ENCODE results near the gene DERA.
A peak's percentile ranks its signal among the peaks of the same experiment; 100 is the strongest.
"Not testable (repeated sequence)": the region's sequence is repeated elsewhere in the genome, so short reads cannot be mapped to it uniquely, and the experiment has no call there.

The DERA gene

DNA sequence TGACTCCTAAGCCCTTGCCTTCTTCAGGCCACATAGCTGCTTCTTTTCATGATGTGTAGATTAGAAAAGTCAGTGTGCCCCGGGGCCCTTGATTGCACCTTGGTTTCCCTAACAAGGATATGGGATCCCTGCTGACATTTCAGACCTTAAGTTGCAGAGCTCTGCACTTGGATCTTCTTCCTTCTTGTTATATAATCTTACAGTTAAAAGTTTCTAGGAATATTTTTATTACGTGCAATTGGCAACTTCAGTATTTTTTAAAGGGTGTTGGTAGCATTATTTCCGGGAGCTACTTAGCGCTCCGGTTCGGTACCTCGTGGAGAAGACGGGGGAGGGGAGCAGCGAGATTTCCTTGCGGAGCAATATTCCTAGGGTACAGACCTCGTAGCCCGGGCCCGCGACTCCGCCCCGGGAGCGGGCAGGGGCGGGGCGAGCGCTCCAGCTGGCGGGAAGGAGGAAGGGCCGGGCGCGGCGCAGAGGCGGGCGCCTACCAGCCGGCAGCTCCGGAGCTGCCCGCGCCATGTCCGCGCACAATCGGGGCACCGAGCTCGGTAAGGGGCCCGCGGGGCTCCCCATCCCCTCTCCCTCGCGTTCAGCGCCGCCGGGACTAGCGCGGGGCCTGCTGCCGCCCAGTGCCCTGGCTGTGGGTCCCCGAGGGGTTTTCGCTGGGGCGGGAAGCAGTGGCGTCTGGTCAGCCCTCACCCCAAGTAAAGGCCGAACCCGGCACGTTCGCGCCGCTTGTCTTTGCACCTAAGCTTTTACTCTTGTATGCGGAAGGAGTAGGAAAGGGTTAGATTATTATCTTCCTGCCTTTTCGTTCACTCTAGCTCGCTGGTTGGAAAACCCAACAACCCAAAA lies at the start of gene DERA:
TSS of gene DERA (plus strand) at position 469 of the 858 bp plus-strand sequence. CDS start at position 521, 52 bp downstream.
- no peak for FAIRE-seq
- DNase-seq (ENCODE audit: insufficient read length, low spot score), result peak; percentile 53

- DNase-seq (ENCODE audit: insufficient read length, low spot score) (no peak), FAIRE-seq (no peak)
Observed at GRCh38 chr12:15861404-15861803, 49.7 kb upstream of the DERA start.

DNA sequence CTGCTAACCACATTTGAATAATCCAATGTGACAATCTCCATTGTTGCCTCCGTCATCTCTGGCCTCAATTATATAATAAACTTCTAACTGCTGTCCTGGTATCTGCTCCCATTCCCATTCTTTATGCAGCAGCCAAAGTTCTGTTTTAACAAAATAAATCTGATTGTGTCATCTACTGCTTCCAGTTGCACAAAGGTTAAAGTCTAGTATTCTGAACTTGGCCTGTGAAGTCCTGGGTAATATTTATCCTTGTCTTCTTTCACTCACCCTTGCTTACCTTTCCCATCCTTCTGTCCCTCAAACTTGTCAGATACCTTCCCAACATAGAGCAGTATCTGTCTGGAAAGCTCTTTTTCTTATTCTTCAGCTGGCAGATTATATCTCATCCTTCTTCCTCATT lies 48.3 kb upstream of the DERA start:
- DNase-seq (ENCODE audit: insufficient read length, low spot score) (no peak), FAIRE-seq (no peak)

DNA sequence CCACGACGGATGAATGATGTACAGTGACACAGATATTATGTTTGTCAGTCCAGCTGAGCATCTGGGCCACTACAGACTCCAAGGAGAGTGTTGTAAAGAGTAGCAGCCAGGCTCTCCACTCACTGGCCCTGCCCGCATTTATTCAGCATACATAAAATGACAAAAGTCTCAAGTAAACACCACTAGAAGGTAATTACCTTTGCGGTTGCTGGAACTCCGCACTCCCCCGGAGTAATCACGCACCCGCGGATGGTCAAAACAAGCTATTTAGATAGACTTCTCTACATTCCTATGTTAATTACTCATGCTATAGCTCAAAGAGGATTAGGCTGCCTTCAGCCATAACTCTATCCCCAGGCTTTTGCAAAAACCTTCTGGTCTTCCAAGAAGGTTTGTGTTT lies 47.8 kb upstream of the DERA start:
- FAIRE-seq, result no peak

GRCh38 chr12:15863984-15864383 lies 47.1 kb upstream of the DERA start:
- DNase-seq (ENCODE audit: insufficient read length, low spot score), result no peak
- FAIRE-seq, result no peak

More for the DNA sequence above, 47.8 kb upstream of the DERA start:
- no peak for DNase-seq (ENCODE audit: insufficient read length, low spot score)

DNA sequence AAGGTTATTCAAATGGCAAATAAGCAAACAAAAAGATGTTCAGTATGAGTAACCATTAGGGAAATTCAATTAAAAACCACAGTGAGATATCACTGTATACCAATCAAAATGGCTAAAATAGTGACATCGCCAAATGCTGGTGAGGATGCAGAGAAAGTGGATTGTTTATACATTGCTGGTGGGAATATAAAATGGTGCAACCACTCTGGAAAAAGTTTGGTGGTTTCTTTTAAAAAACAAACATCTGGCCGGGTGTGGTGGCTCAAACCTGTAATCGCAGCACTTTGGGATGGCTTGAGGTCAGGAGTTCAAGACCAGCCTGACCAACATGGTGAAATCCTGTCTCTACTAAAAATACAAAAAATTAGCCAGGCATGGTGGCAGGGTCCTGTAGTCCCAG lies 42.9 kb upstream of the DERA start:
- FAIRE-seq (no peak), DNase-seq (ENCODE audit: insufficient read length, low spot score) (no peak)

DNA sequence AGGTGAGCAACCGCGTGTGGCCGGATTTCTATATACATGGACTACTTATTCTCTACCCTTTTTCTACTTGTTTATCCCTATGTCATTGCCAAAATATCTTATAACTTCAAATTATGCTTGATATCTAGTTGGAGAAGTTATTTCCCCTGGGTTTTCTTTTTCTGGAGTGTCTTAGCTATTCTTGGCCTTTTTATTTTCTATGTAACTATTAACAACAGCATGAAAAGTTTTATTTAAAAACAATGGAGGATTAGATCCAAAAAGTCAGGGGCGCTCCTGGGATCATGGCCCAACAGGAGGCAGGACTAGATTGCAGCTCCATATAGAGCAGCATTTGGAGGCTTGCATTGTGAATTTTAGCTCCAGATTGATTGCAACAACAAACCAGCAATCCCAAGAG lies 37.6 kb upstream of the DERA start:
- DNase-seq (ENCODE audit: insufficient read length, low spot score) (no peak), FAIRE-seq (no peak)

DNA sequence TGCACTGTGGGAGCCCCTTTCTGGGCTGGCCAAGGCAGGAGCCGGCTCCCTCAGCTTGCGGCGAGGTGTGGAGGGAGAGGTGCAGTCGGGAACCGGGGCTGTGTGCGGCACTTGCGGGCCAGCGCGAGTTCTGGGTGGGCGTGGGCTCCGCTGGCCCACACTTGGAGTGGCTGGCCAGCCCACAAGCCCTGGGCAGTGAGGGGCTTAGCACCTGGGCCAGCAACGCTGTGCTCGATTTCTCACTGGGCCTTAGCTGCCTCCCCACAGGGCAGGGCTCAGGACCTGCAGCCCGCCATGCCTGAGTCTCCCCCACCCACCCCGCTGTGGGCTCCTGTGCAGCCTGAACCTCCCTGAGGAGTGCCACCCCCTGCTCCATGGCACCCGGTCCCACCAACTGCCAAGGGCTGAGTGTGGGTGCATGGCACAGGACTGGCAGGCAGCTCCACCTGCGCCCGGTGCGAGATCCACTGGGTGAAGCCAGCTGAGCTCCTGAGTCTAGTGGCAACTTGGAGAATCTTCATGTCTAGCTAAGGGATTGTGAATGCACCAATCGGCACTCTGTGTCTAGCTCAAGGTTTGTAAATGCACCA lies 36.5 kb upstream of the DERA start:
- FAIRE-seq; DNase-seq (ENCODE audit: insufficient read length, low spot score): not testable (repeated sequence)

GRCh38 chr12:15875863-15876262 lies 35.3 kb upstream of the DERA start:
- FAIRE-seq, result no peak
- no peak for DNase-seq (ENCODE audit: insufficient read length, low spot score)

GRCh38 chr12:15879413-15879812 lies 31.7 kb upstream of the DERA start:
- FAIRE-seq (no peak), DNase-seq (ENCODE audit: insufficient read length, low spot score) (no peak)

DNA sequence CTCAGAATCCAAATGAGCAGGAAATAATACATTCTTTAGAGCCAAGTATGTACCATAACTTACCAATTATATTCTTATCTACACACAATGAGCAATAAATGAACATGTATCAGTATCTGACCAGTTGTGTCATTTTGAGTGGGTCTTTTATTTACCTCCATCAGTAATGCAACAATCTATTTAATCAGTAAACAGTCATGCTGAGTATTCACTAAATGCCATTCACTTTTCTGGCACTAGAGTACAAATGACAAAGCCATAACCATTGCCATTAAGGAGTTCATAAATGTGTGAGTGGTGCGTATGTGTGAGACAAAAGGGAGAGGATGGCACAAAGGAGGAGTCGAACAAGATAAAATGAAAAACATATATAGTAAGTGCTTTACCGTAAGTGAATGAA lies 30.4 kb upstream of the DERA start:
- DNase-seq (ENCODE audit: insufficient read length, low spot score) (no peak), FAIRE-seq (no peak)

GRCh38 chr12:15882118-15882971 lies 28.8 kb upstream of the DERA start, which contains the start of gene STRAP:
Gene STRAP (plus strand): TSS chr12:15882387. CDS start chr12:15882708, 321 bp downstream.
- peak; percentile 74 for DNase-seq (ENCODE audit: insufficient read length, low spot score)
- FAIRE-seq, result peak; percentile 91

GRCh38 chr12:15883536-15883935 lies 27.6 kb upstream of the DERA start:
- no peak for FAIRE-seq

DNA sequence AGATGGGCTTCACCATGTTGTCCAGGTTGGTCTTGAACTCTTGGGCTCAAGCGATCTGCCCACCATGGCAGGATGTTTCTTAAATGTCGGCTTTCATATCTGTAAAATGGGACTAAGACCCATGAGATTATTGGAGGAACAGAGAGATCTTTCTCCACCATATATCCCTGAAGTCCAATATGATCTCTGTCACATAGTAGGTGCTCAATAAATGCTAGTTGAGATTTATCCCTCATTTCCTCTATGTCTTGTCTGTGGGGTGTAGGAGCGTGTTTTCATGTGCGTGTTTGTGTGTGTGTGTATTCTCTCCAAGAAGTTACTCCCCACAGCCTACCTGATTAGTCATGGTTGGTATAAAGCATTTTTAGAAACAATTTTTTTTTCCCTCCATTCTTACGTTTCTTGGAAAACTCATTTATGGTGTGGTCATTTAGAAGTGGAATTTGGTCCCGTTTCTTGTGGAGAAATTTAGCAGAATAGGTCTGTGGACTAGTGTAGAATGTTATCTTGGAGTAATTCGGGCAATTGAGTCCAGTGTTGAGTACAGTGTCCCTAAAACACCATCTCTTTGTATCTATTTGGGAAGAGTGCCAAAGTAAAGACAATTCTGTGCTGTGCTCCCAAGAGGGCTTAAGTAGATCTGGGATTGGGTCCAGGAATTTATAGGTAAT lies 24.6 kb upstream of the DERA start:
- no peak for DNase-seq (ENCODE audit: insufficient read length, low spot score)
- FAIRE-seq, result no peak

More at GRCh38 chr12:15883536-15883935, 27.6 kb upstream of the DERA start:
- DNase-seq (ENCODE audit: insufficient read length, low spot score), result no peak

- FAIRE-seq (no peak), DNase-seq (ENCODE audit: insufficient read length, low spot score) (no peak)
Observed at GRCh38 chr12:15887043-15887817, 23.9 kb upstream of the DERA start.

DNA sequence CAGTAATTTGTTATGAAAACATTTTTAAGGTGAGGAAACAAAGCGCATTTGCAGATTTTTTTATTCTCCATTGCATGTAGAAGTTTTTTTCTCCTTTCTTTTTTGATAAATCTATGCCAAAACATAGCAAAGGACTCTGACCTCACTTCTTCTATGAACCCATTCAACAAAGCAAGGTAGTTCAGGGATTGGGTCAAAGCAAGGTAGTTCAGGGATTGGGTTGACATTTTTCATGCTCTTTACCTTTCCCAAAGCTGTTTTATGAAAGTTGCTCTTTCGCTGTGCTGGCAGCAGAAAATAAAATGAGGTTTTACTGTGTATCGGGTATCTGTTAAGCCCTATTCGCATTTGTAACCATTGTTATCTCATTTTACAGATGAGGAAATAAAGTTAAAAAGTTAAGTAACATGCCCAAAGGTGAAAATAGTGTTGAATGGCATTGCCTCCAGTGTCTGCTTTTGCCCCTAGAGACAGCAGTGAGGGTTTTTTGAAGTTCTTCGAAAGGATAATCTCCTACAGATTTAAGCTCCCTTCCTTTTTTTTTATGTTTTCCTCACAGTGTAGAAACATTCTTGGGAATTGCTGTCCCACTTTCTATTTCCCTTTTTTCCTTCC lies 18.4 kb upstream of the DERA start:
- DNase-seq (ENCODE audit: insufficient read length, low spot score) (no peak), FAIRE-seq (no peak)

DNA sequence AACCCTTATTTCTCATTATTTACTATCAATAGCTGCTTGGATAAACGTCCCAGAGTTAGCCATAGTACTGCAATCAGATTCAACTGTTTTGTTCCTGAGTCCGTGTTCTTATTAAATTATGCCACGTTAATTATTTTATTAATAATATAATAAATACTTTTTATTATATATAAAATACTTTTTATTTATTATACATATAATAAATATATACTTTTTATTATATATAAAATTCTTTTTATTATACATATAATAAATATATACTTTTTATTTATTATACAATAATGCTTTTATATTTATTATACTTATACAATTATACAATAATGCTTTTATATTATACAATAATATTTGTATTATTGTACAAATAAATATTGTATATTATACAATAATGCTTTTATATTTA lies 17.9 kb upstream of the DERA start:
- DNase-seq (ENCODE audit: insufficient read length, low spot score) (no peak), FAIRE-seq (no peak)

DNA sequence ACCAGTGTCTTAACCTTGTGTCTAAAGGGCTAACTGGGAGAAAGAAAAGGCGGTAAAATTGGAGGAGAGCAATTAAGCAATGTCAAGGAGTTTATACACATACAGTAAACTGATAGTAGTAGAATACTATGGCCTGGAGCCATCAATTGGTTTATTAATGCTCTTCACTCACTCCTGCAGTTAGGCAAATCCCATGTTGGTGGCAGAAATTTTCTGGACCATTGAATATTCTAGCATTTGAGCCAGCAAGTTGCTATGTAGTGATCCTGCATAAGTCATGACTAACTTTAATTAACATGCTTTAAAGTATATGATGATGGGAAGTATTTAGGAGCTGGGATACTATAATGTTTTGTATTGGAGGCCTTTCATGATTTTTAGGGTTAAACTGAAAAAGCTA lies 14.3 kb upstream of the DERA start:
- FAIRE-seq (no peak), DNase-seq (ENCODE audit: insufficient read length, low spot score) (no peak)

- FAIRE-seq, result no peak
- DNase-seq (ENCODE audit: insufficient read length, low spot score), result no peak
Observed at GRCh38 chr12:15897433-15897832, 13.7 kb upstream of the DERA start.

Measured in HTR-8/SVneo (cell line).